BJ (cell line): ENCODE measurements around the gene EFNA5. TPM values are rescaled to one million over a fixed set of nuclear protein-coding genes. Genes with fewer than 3 reads are reported as not detected.

Experiments used
- CTCF ChIA-PET: fragments of 350-600 bp; formaldehyde crosslinking; extraction: SDS; loops from one replicate; lab custom pipeline; 2021; ENCODE audit warnings: antibody characterized with exemption, inconsistent platforms; lab: Yijun Ruan, JAX
- POLR2A ChIA-PET: fragments of 300-600 bp; sonication (Branson Sonifier 250); formaldehyde crosslinking; extraction: SDS; loops from one replicate; lab custom pipeline; 2021; ENCODE audit warnings: antibody characterized with exemption; lab: Charles Lee
- DNase-seq: peaks from one replicate; pipeline ENCODE4 v3.0.0-alpha.2; 2011; ENCODE audit warnings: low read depth
- H3K27me3 ChIP-seq: 2 replicates; pipeline ENCODE4 v1.6.0; 2011; ENCODE audit warnings: low read length; ENCODE audit not compliant: control insufficient read depth, insufficient read depth
- H3K36me3 ChIP-seq: 2 replicates; pipeline ENCODE4 v1.5.1; 2011; ENCODE audit warnings: low read length; ENCODE audit not compliant: control insufficient read depth, insufficient read depth
- H3K4me3 ChIP-seq: 2 replicates; pipeline ENCODE4 v1.5.1; 2011; ENCODE audit warnings: low read depth, mild to moderate bottlenecking, control low read depth, low read length
- polyA plus RNA-seq: library from polyadenylated mRNA; depleted of rRNA; stranded (reverse); fragments of >200 nt; gene quantifications from 2 replicates; pipeline ENCODE4 v1.2.3, GENCODE V29; 2011
- TF ChIP-seq, protein P1 (sequence below): IDR thresholded peaks from 2 replicates; pipeline ENCODE4 v1.5.1; 2011; ENCODE audit warnings: low read depth, mild to moderate bottlenecking, control low read depth, inconsistent platforms, low read length, moderate library complexity; ENCODE audit not compliant: insufficient read depth

EFNA5 gene
- polyA plus RNA-seq, 1 experiment, result 0.67 TPM

GRCh38 chr5:107545486-107545885 is 125.3 kb downstream of the EFNA5 start:
- CTCF ChIA-PET, result no interaction called here
- no peak for DNase-seq
- TF ChIP-seq, protein P1, sequence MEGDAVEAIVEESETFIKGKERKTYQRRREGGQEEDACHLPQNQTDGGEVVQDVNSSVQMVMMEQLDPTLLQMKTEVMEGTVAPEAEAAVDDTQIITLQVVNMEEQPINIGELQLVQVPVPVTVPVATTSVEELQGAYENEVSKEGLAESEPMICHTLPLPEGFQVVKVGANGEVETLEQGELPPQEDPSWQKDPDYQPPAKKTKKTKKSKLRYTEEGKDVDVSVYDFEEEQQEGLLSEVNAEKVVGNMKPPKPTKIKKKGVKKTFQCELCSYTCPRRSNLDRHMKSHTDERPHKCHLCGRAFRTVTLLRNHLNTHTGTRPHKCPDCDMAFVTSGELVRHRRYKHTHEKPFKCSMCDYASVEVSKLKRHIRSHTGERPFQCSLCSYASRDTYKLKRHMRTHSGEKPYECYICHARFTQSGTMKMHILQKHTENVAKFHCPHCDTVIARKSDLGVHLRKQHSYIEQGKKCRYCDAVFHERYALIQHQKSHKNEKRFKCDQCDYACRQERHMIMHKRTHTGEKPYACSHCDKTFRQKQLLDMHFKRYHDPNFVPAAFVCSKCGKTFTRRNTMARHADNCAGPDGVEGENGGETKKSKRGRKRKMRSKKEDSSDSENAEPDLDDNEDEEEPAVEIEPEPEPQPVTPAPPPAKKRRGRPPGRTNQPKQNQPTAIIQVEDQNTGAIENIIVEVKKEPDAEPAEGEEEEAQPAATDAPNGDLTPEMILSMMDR, result no peak
- Histone ChIP-seq H3K4me3 (no peak overlapping the region), H3K36me3 (no peaks in the 10 kb centered on the region), H3K27me3 (peaks cover 1% of the 10 kb centered on the region; the same call in 1 of the 2 replicates)
- POLR2A ChIA-PET, result no interaction called here

DNA sequence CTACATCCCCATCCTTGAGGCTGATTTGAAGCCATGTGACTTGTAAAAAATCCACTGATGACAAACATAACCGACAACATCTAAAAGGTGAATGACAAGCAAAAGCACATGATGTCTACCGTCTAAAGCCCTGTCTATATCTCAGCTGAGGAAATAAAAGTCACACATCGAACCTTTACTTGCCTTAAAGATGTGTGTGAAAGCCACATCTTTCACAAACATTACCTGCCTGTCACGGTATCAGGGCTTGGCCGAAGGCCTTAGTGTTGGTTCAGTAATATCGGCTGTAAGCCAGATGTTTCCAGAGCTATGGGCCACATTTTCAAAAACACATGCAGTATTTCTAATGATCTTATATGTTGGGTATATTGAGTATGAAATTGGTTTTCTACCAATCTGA is 125.8 kb downstream of the EFNA5 start:
- POLR2A ChIA-PET, result no interaction called here
- TF ChIP-seq, protein P1, result no peak
- Histone ChIP-seq H3K4me3 (no peak overlapping the region), H3K27me3 (peaks cover 1% of the 10 kb centered on the region; the same call in 1 of the 2 replicates), H3K36me3 (no peaks in the 10 kb centered on the region)
- no peak for DNase-seq
- CTCF ChIA-PET, result no interaction called here

GRCh38 chr5:107544476-107544875 is 126.3 kb downstream of the EFNA5 start:
- DNase-seq, result no peak
- TF ChIP-seq, protein P1, result no peak
- POLR2A ChIA-PET, result no interaction called here
- Histone ChIP-seq H3K27me3 (peaks cover 1% of the 10 kb centered on the region; the same call in 1 of the 2 replicates), H3K36me3 (no peaks in the 10 kb centered on the region), H3K4me3 (no peak overlapping the region)
- CTCF ChIA-PET, result no interaction called here

- DNase-seq, result no peak
- H3K27me3 ChIP-seq, result peaks cover 1% of the 10 kb centered on the region; the same call in 1 of the 2 replicates
- H3K4me3 ChIP-seq, result no peak overlapping the region
- TF ChIP-seq, protein P1, result no peak
- H3K36me3 ChIP-seq, result no peaks in the 10 kb centered on the region
- CTCF ChIA-PET, result no interaction called here
- POLR2A ChIA-PET, result no interaction called here
Measured at GRCh38 chr5:107543868-107544267, 126.9 kb downstream of the EFNA5 start.

- no peaks in the 10 kb centered on the region for H3K36me3 ChIP-seq
- peaks cover 1% of the 10 kb centered on the region; the same call in 1 of the 2 replicates for H3K27me3 ChIP-seq
- ChIA-PET CTCF (interaction anchor here (0.7 to 0.8 kb wide), 2 partner anchors 16 to 109 kb away, joined by 3 read pairs; no protein-coding TSS in a partner anchor), POLR2A (no interaction called here)
- TF ChIP-seq, protein P1, result no peak
- no peak for DNase-seq
- H3K4me3 ChIP-seq, result no peak overlapping the region
Measured at GRCh38 chr5:107542831-107543231, 127.9 kb downstream of the EFNA5 start.
